ENCODE results near the gene RYR1. TPM values are rescaled to one million over a fixed set of nuclear protein-coding genes. Genes with fewer than 3 reads are reported as not detected.

Gene RYR1
- polyA plus RNA-seq, 1 of the 3 experiments (the other 2 are of a cell fraction), result under 0.01 TPM

DNA sequence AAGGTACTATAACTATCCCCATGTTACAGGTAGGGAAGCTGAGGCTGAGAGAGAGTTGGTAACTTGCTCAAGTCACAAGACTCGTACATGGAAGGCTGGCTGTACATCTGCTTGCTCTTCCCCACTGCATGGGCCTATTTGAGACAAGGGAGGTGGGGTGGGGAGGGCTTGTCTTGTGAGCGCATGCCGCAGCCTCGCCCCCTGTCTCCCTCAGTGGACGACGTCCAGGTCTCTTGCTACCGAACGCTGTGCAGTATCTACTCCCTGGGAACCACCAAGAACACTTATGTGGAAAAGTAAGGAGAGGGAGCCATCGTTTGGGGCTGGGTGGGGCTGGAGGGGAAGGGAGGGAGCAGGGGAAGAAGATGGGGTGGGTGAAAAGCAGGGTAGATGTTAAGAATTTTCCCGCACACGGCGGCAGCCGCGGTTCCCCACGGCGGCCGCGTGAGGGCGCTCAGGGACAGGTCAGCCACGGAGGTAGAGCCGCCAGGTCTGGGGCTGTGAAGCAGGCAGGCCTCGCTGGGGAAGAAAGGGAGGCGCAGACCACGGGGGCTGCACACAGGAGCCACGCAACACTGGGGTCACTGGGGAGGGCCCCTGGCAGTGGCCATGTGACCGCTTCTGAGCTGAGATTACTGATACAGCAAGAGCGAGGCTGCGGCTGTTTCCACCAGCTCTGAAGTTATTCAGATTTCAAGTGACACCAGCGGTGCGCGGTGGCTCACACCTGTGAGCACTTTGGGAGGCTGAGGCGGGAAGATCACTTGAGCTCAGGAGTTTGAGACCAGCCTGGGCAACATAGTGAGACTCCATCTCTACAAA lies 81.5 kb downstream of the RYR1 start:
- ChIA-PET POLR2A (no interaction called here), CTCF (interaction anchor here (0.6 to 5.3 kb wide), 28 partner anchors 8 to 612 kb away, joined by 3 to 73 read pairs (median 4); partner anchors contain the start of genes EIF3K, FAM98C, MRPS12 and SARS2)
- Histone ChIP-seq H3K9me2 (no peaks in the 10 kb centered on the region), H4K20me1 (ENCODE audit: insufficient read depth) (no peaks in the 10 kb centered on the region), H3K27ac (ENCODE audit: low read depth in 2 of 2, low read length in 1 of 2) (no peak overlapping the region), H3K27me3 (ENCODE audit: insufficient read depth) (no peaks in the 10 kb centered on the region; the same call in 1 of the 2 replicates), H3K9ac (no peak overlapping the region), H3K4me3 (ENCODE audit: low read depth in 2 of 2, low read length in 1 of 2) (peak overlapping the region in 1 of 2 experiments; percentile 38; a peak in 1 of 4 replicates), H3K9me3 (no peaks in the 10 kb centered on the region), H3F3A (replicated peaks; ENCODE audit: insufficient read depth) (no peaks in the 10 kb centered on the region), H3K36me3 (replicated peaks in 1 of 2; ENCODE audit: control insufficient read depth in 1 of 2, insufficient read depth in 2 of 2, low read length in 1 of 2) (no peaks in the 10 kb centered on the region), H3K4me2 (peak overlapping the region; percentile 46; the same call in 1 of the 2 replicates), H3K79me2 (ENCODE audit: insufficient read depth) (no peaks in the 10 kb centered on the region), H2AFZ (ENCODE audit: low read depth) (0 out of 2 replicates have a peak overlapping the region, but pooled peaks have one; percentile 39), H3K4me1 (ENCODE audit: control insufficient read depth in 1 of 2, insufficient read depth in 2 of 2, low read depth in 1 of 2, low read length in 1 of 2) (peaks cover 0 to 3% of the 10 kb centered on the region in 2 experiments; a peak in 1 of 4 replicates)
- 17% methylated on average over 31 of the region's 32 CpGs for WGBS (ENCODE audit: low lambda C conversion rate)
- TF ChIP-seq TEAD4 (IDR thresholded peaks at IDR 0.05; ENCODE audit: borderline replicate concordance, insufficient read depth) (no peak), TAF1 (IDR thresholded peaks at IDR 0.05; ENCODE audit: borderline replicate concordance, low read depth, low read length) (no peak), POLR2AphosphoS5 (IDR thresholded peaks at IDR 0.05; ENCODE audit: low read depth, low read length) (no peak), RAD21 (IDR thresholded peaks at IDR 0.05; ENCODE audit: low read length) (peak; percentile 89), NFIC (IDR thresholded peaks at IDR 0.05; ENCODE audit: borderline replicate concordance) (no peak), SMC3 (IDR thresholded peaks at IDR 0.05; ENCODE audit: low read depth, low read length) (peak; percentile 79), RCOR1 (IDR thresholded peaks at IDR 0.05; ENCODE audit: low read length) (no peak), CTCF (IDR thresholded peaks at IDR 0.05) (peak; percentile 83), GABPA (IDR thresholded peaks at IDR 0.05; ENCODE audit: low read depth) (no peak), CHD2 (IDR thresholded peaks at IDR 0.05; ENCODE audit: low read length, partially characterized antibody) (no peak), MAX (IDR thresholded peaks at IDR 0.05; ENCODE audit: low read depth) (peak; percentile 19; the same call in 1 of the 2 replicates), MXI1 (IDR thresholded peaks at IDR 0.05; ENCODE audit: low read depth, low read length) (peak; percentile 47; the same call in 1 of the 2 replicates), RFX5 (IDR thresholded peaks at IDR 0.05; ENCODE audit: low read length) (no peak), FOXM1 (IDR thresholded peaks at IDR 0.05; ENCODE audit: low read depth) (no peak), PBX3 (IDR thresholded peaks at IDR 0.05) (no peak), FOXJ3 (CRISPR knock-in tag; IDR thresholded peaks at IDR 0.05) (no peak), GATA2 (CRISPR knock-in tag; IDR thresholded peaks at IDR 0.05) (no peak)
- TF ChIP-seq, protein P1, sequence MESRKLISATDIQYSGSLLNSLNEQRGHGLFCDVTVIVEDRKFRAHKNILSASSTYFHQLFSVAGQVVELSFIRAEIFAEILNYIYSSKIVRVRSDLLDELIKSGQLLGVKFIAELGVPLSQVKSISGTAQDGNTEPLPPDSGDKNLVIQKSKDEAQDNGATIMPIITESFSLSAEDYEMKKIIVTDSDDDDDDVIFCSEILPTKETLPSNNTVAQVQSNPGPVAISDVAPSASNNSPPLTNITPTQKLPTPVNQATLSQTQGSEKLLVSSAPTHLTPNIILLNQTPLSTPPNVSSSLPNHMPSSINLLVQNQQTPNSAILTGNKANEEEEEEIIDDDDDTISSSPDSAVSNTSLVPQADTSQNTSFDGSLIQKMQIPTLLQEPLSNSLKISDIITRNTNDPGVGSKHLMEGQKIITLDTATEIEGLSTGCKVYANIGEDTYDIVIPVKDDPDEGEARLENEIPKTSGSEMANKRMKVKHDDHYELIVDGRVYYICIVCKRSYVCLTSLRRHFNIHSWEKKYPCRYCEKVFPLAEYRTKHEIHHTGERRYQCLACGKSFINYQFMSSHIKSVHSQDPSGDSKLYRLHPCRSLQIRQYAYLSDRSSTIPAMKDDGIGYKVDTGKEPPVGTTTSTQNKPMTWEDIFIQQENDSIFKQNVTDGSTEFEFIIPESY (IDR thresholded peaks at IDR 0.05; ENCODE audit: borderline replicate concordance, low read depth), result no peak
- TF ChIP-seq, protein P2, sequence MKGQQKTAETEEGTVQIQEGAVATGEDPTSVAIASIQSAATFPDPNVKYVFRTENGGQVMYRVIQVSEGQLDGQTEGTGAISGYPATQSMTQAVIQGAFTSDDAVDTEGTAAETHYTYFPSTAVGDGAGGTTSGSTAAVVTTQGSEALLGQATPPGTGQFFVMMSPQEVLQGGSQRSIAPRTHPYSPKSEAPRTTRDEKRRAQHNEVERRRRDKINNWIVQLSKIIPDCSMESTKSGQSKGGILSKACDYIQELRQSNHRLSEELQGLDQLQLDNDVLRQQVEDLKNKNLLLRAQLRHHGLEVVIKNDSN (IDR thresholded peaks at IDR 0.05; ENCODE audit: borderline replicate concordance, low read depth), result no peak
- peak; percentile 94 for DNase-seq

Measured in SK-N-SH (cell line).